ENCODE results near the gene MAB21L4.
A peak's percentile ranks its signal among the peaks of the same experiment; 100 is the strongest.

Gene MAB21L4

GRCh38 chr2:240913810-240914644 lies 18.1 kb upstream of the MAB21L4 start:
- no peak for DNase-seq (ENCODE audit: low read depth)
- no peak overlapping the region for H3K4me3 ChIP-seq (ENCODE audit: low read length)
- peak; percentile 94 for TF ChIP-seq CTCF (conservative IDR thresholded peaks at IDR 0.05; ENCODE audit: low read depth, low read length)

GRCh38 chr2:240912878-240913809 lies 17.2 kb upstream of the MAB21L4 start:
- DNase-seq (ENCODE audit: low read depth), result no peak
- no peak overlapping the region for H3K4me3 ChIP-seq (ENCODE audit: low read length)
- no peak for TF ChIP-seq CTCF (conservative IDR thresholded peaks at IDR 0.05; ENCODE audit: low read depth, low read length)

GRCh38 chr2:240911641-240912265 lies 15.8 kb upstream of the MAB21L4 start:
- no peak for TF ChIP-seq CTCF (conservative IDR thresholded peaks at IDR 0.05; ENCODE audit: low read depth, low read length)
- no peak overlapping the region for H3K4me3 ChIP-seq (ENCODE audit: low read length)
- no peak for DNase-seq (ENCODE audit: low read depth)

- no peak for TF ChIP-seq CTCF (conservative IDR thresholded peaks at IDR 0.05; ENCODE audit: low read depth, low read length)
- H3K4me3 ChIP-seq (ENCODE audit: low read length), result no peak overlapping the region
- DNase-seq (ENCODE audit: low read depth), result no peak
These were observed 13.4 kb upstream of the MAB21L4 start for GRCh38 chr2:240909216-240909974.

GRCh38 chr2:240906911-240907590 lies 11.1 kb upstream of the MAB21L4 start:
- TF ChIP-seq CTCF (conservative IDR thresholded peaks at IDR 0.05; ENCODE audit: low read depth, low read length), result no peak
- DNase-seq (ENCODE audit: low read depth), result no peak
- H3K4me3 ChIP-seq (ENCODE audit: low read length), result no peak overlapping the region

Measured in retinal pigment epithelial cell (primary cell).